ENCODE data around the gene VSNL1.

VSNL1 gene

GRCh38 chr2:17600556-17601204 is 60.2 kb downstream of the VSNL1 start:
- no peak overlapping the region for H3K4me3 ChIP-seq (ENCODE audit: low read depth, low read length)
- TF ChIP-seq, protein P1, sequence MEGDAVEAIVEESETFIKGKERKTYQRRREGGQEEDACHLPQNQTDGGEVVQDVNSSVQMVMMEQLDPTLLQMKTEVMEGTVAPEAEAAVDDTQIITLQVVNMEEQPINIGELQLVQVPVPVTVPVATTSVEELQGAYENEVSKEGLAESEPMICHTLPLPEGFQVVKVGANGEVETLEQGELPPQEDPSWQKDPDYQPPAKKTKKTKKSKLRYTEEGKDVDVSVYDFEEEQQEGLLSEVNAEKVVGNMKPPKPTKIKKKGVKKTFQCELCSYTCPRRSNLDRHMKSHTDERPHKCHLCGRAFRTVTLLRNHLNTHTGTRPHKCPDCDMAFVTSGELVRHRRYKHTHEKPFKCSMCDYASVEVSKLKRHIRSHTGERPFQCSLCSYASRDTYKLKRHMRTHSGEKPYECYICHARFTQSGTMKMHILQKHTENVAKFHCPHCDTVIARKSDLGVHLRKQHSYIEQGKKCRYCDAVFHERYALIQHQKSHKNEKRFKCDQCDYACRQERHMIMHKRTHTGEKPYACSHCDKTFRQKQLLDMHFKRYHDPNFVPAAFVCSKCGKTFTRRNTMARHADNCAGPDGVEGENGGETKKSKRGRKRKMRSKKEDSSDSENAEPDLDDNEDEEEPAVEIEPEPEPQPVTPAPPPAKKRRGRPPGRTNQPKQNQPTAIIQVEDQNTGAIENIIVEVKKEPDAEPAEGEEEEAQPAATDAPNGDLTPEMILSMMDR (IDR thresholded peaks at IDR 0.05; ENCODE audit: low read depth, low read length), result no peak

DNA sequence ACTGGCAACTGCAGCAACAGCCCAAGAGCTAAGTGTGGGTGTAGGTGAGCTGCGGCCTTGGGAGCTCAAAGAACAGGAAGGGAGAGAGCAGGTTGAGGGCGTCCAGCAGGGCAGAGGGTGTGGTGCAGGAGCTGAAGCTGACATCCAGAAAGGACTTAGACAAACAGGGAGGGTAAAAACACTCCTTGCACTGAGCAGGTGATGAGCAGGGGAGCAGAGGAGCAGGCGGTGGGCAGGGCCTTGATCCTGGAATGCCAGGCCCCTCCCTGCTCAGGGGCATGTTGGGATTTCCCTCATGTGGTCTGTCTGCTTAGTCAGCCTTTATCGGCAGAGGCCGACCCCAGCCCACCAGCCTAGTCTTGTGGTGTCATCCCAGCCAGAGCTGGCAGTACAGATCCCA is 63.6 kb downstream of the VSNL1 start:
- no peak overlapping the region for H3K4me3 ChIP-seq (ENCODE audit: low read depth, low read length)
- TF ChIP-seq, protein P1 (IDR thresholded peaks at IDR 0.05; ENCODE audit: low read depth, low read length), result no peak

DNA sequence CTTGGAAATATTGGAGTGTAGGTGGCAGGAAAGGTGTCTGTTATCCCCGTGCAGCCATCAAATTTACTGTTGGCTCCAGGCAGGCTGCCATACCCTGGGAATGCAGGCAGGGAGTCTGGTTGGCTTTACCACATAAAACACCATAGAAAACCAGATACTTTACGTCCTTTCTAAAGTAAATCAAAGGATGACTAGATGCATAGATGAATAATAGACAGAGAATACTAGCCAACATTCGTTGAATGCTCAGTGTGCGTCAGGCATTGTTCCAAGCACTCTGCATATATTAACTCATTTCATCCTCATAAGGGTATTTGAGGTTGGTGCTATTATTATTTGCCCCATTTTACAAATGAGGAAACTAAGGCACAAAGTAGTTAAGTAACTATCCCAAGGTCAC is 65.2 kb downstream of the VSNL1 start:
- no peak overlapping the region for H3K4me3 ChIP-seq (ENCODE audit: low read depth, low read length)
- TF ChIP-seq, protein P1 (IDR thresholded peaks at IDR 0.05; ENCODE audit: low read depth, low read length), result no peak

DNA sequence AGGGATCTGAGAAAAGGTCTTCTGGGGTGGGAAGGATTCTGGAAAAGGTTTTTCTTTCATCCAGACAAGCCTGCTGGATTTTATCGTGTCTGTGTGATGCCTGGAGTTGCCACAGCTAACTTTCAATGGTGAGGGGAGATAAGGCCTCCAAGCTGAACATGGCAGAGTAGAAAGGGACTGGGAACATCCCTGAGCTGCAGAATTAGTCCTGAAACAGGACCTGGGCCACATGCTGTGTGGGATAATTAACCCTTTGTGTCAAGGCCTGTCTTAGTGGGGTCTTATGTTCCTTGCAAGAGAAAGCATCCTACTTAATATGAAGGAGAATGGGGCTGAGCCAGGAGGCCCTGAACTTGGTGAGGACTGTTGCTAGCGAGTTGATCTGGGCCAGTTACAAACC is 66.4 kb downstream of the VSNL1 start:
- H3K4me3 ChIP-seq (ENCODE audit: low read depth, low read length), result no peak overlapping the region
- TF ChIP-seq, protein P1 (IDR thresholded peaks at IDR 0.05; ENCODE audit: low read depth, low read length), result no peak

DNA sequence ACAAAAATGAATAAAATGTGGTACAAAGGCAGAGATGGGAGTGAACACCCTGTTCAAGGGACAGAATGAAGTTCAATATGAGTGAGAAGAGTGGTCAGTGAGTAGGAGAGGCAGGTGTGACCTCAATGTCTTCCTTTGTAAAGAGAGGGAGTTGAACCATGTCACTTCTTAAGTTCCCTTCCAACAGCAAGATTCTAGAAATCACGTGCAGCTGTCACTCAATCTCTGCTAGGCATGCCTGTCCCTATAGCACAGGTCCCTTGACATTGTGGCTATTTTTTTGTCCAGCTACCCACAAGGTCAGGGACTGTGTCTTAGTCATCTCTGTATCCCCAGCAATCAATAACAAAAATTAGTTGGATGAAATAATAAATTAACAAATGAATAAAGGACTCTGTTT is 66.9 kb downstream of the VSNL1 start:
- H3K4me3 ChIP-seq (ENCODE audit: low read depth, low read length), result no peak overlapping the region
- TF ChIP-seq, protein P1 (IDR thresholded peaks at IDR 0.05; ENCODE audit: low read depth, low read length), result no peak

GRCh38 chr2:17608251-17608650 is 67.8 kb downstream of the VSNL1 start:
- no peak overlapping the region for H3K4me3 ChIP-seq (ENCODE audit: low read depth, low read length)
- TF ChIP-seq, protein P1 (IDR thresholded peaks at IDR 0.05; ENCODE audit: low read depth, low read length), result no peak

DNA sequence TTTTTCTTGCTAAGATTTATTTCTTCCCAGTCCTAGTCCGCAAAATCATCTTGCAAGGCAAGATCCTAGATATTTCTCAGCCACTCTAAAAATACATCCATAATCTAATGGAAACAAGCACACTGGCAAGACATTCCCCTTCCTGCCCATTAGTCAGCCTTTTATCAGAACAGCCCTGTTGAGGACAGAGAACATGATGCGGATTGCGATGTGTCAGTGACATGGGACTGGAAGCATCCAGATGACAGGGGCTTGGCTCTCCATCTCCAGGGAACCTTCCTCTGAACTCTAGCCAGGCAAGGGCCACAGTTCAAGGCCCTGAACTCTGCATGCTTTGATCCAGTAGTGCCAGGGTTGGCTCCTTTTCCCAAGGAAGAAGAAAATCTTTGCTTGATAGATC is 70.0 kb downstream of the VSNL1 start:
- TF ChIP-seq, protein P1 (IDR thresholded peaks at IDR 0.05; ENCODE audit: low read depth, low read length), result no peak
- no peak overlapping the region for H3K4me3 ChIP-seq (ENCODE audit: low read depth, low read length)
